ENCODE results near the gene MRGPRF. TPM values are rescaled to one million over a fixed set of nuclear protein-coding genes. Genes with fewer than 3 reads are reported as not detected.

MRGPRF gene
- total RNA-seq, 1 donor from 2014 or later = 209 TPM

GRCh38 chr11:69048694-69049489, 35.8 kb upstream of the MRGPRF start, which contains the start of gene TPCN2:
TPCN2 (plus strand) TSS chr11:69048932; CDS start chr11:69048998, 66 bp downstream.
- no peak for TF ChIP-seq CTCF (IDR thresholded peaks at IDR 0.05)
- Histone ChIP-seq H3K27me3 (no peaks in the 10 kb centered on the region), H3K36me3 (peaks cover 0 to 2% of the 10 kb centered on the region in 2 donors), H3K9me3 (no peaks in the 10 kb centered on the region), H3K4me3 (peak within 1 kb of the TSS; percentile 69 to 97), H3K27ac (peak within 1 kb of the TSS; percentile 74 to 93), H3K4me1 (peaks cover 6 to 23% of the 10 kb centered on the region in 2 donors)
- intact Hi-C loops (cut with DNase I) = loop anchor here (1.0 to 5.0 kb wide), 4 partner anchors 36 to 146 kb away; partner anchors contain the start of genes IGHMBP2, MRGPRF and MRPL21
- peak; percentile 65 to 95 for DNase-seq (ENCODE audit: low spot score in 2 of 2)

GRCh38 chr11:69048031-69048693, 35.1 kb upstream of the MRGPRF start:
- Histone ChIP-seq H3K4me1 (peaks cover 6 to 23% of the 10 kb centered on the region in 2 donors), H3K4me3 (peak overlapping the region; percentile 69 to 97), H3K27ac (peak overlapping the region; percentile 74 to 93), H3K9me3 (no peaks in the 10 kb centered on the region), H3K36me3 (no peaks in the 10 kb centered on the region), H3K27me3 (no peaks in the 10 kb centered on the region)
- no peak for TF ChIP-seq CTCF (IDR thresholded peaks at IDR 0.05)
- no peak for DNase-seq (ENCODE audit: low spot score in 2 of 2)
- intact Hi-C loops (cut with DNase I) = loop anchor here (1.0 to 5.0 kb wide), 4 partner anchors 35 to 145 kb away; partner anchors contain the start of genes IGHMBP2, MRGPRF and MRPL21

DNA sequence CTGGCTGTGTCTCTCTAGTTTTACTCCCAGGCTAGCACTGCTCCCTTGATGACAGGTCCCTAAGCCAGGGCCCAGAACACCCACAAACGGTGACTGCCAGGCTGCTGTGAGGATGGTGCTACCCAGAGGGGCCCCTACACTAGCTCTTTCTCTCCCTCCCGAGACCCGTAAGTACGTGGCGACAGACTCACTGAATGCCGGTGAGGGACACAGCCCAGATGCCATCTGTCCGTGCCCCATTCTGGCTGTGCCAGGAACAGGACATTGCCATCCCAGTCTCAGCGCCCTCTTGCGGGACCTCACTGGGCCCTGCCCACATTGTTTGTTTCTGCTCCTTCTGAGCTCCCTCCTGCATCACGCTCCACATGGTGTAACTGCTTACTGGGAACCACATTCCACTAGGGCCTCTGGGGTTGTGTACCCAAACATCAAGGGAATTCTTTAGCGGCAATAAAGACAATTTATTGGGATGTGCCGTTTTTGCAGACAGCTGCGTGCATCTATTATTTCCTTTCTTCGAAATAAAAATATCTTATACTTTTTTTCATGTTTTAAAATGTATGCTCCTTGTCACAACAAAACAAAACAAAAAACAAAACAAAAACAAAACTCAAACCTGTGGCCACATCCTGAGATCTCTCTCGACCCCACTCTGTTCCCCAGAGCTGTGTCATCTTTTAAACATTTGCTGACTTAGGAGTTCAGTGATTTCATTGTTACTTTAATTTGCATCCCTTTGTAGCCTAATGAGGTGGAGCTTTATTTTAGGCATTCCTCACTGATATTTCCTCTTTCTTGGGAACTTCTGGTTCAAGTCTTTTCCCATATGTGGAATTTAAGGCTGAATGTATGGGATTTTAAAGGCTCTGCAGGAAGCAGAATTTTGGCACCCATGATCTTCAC, 31.3 kb upstream of the MRGPRF start:
- Histone ChIP-seq H3K4me3 (no peak overlapping the region), H3K27ac (no peak overlapping the region), H3K4me1 (peaks cover 0 to 5% of the 10 kb centered on the region in 2 donors), H3K36me3 (no peaks in the 10 kb centered on the region), H3K9me3 (no peaks in the 10 kb centered on the region), H3K27me3 (no peaks in the 10 kb centered on the region)
- TF ChIP-seq CTCF (IDR thresholded peaks at IDR 0.05) = peak; percentile 33 to 76 (median 54)
- peak; percentile 24 to 87 for DNase-seq (ENCODE audit: low spot score in 2 of 2)
- intact Hi-C loops (cut with DNase I) = loop anchor here (1.0 to 5.0 kb wide), 2 partner anchors 31 to 97 kb away; partner anchors contain the start of gene MRGPRF

GRCh38 chr11:69041516-69041915, 28.5 kb upstream of the MRGPRF start:
- Histone ChIP-seq H3K4me1 (peaks cover 0 to 3% of the 10 kb centered on the region in 2 donors), H3K9me3 (no peaks in the 10 kb centered on the region), H3K4me3 (no peak overlapping the region), H3K27me3 (no peaks in the 10 kb centered on the region), H3K27ac (no peak overlapping the region), H3K36me3 (no peaks in the 10 kb centered on the region)
- TF ChIP-seq CTCF (IDR thresholded peaks at IDR 0.05) = no peak
- intact Hi-C loops (cut with DNase I) = no loop called here
- DNase-seq (ENCODE audit: low spot score in 2 of 2) = no peak

Data from ascending aorta (tissue), 2 donors.